HT-29 (cell line): ENCODE data around the gene OTUB2. TPM values are rescaled to one million over a fixed set of nuclear protein-coding genes. Genes with fewer than 3 reads are reported as not detected.

Experiments used
- DNase-seq: peaks from one replicate; pipeline ENCODE4 v3.0.0-alpha.2; 2015; ENCODE audit warnings: low spot score
- total RNA-seq: library from RNA; depleted of rRNA; stranded (reverse); fragments of >200 nt; shearing (Covaris generic); gene quantifications from 2 replicates; pipeline ENCODE4 v1.2.3, GENCODE V29; 2014; rRNA removed

Gene OTUB2
- total RNA-seq = 2.3 and 2.4 TPM in 2 replicates

- DNase-seq = peak; percentile 96
Measured at GRCh38 chr14:94026173-94026888, at the start of gene OTUB2. Gene OTUB2 (plus strand): TSS chr14:94026340. CDS start chr14:94026538, 198 bp downstream.

- DNase-seq = no peak
Measured at GRCh38 chr14:93976477-93977057, 49.6 kb upstream of the OTUB2 start, which contains the start of gene ASB2. Gene ASB2 (minus strand): TSS chr14:93976570. CDS start chr14:93964539, 12,031 bp downstream.

GRCh38 chr14:93977171-93977570 is 49.0 kb upstream of the OTUB2 start:
- no peak for DNase-seq

GRCh38 chr14:93977790-93978581 is 48.2 kb upstream of the OTUB2 start:
- no peak for DNase-seq

- DNase-seq = no peak
Measured at GRCh38 chr14:93978735-93979134, 47.4 kb upstream of the OTUB2 start.

GRCh38 chr14:93980456-93981201 is 45.5 kb upstream of the OTUB2 start:
- no peak for DNase-seq

GRCh38 chr14:93981316-93982229 is 44.6 kb upstream of the OTUB2 start:
- no peak for DNase-seq

- no peak for DNase-seq
Measured at GRCh38 chr14:93982230-93983007, 43.7 kb upstream of the OTUB2 start.

GRCh38 chr14:93984070-93984469 is 42.1 kb upstream of the OTUB2 start:
- DNase-seq = no peak

GRCh38 chr14:93984987-93985410 is 41.1 kb upstream of the OTUB2 start:
- peak; percentile 54 for DNase-seq

GRCh38 chr14:93986955-93987354 is 39.2 kb upstream of the OTUB2 start:
- DNase-seq = no peak

- DNase-seq = no peak
Measured at GRCh38 chr14:93987376-93987775, 38.8 kb upstream of the OTUB2 start.

GRCh38 chr14:93987815-93988476 is 38.2 kb upstream of the OTUB2 start:
- no peak for DNase-seq

GRCh38 chr14:93989939-93990338 is 36.2 kb upstream of the OTUB2 start:
- DNase-seq = no peak

- no peak for DNase-seq
Measured at GRCh38 chr14:93991212-93991611, 34.9 kb upstream of the OTUB2 start.

GRCh38 chr14:93991649-93992048 is 34.5 kb upstream of the OTUB2 start:
- DNase-seq = no peak

GRCh38 chr14:93993382-93993781 is 32.8 kb upstream of the OTUB2 start:
- no peak for DNase-seq

GRCh38 chr14:93994919-93995682 is 31.0 kb upstream of the OTUB2 start:
- peak; percentile 45 for DNase-seq
